ENCODE measurements around the gene ELP5.
A peak's percentile ranks its signal among the peaks of the same experiment; 100 is the strongest.
"Not testable (repeated sequence)": the region's sequence is repeated elsewhere in the genome, so short reads cannot be mapped to it uniquely, and the experiment has no call there.

The ELP5 gene

DNA sequence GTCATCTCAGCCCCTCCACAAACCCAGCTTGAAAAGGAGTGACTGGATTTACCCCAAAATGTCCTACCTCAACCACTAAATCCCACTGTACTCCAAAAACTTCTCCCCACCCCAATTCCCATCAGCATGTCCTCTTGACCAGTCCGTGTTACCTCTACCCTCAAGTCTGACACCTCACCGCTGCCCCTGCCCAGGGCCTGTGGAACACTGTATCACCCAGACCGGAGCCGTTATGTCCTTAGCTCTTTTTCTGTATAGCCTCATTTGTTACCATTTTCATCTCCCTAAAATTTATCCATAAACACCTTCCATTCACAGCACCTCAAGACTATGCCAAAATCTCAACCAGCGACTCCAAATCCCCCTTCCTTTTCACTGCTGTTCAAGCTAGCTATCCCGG lies 15.2 kb upstream of the ELP5 start:
- no peak for DNase-seq (ENCODE audit: low spot score)

DNA sequence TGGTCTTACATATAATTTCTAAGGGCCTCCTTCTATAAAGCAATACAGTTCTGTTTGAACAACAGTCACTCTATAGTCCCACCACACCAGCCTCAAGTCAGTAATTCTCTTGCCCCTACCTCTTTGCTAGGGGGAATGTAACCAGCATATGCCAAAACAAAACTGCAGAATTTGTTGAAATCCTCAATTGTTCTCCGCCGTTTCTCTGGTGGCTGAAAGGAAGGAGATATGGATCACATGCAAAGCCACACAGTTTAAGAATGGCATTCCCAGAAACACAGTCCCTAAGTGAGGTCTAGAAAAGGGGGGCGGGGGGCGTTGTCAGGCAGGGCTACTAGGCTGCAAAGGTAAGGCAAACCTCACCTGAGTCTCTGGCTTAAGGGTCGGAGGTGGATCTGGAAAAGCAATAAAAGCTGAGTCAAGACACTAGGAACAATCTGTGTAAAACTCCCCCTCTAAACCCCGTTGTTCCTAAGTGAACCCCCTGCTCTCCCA lies 14.7 kb upstream of the ELP5 start:
- DNase-seq (ENCODE audit: low spot score) = no peak

DNA sequence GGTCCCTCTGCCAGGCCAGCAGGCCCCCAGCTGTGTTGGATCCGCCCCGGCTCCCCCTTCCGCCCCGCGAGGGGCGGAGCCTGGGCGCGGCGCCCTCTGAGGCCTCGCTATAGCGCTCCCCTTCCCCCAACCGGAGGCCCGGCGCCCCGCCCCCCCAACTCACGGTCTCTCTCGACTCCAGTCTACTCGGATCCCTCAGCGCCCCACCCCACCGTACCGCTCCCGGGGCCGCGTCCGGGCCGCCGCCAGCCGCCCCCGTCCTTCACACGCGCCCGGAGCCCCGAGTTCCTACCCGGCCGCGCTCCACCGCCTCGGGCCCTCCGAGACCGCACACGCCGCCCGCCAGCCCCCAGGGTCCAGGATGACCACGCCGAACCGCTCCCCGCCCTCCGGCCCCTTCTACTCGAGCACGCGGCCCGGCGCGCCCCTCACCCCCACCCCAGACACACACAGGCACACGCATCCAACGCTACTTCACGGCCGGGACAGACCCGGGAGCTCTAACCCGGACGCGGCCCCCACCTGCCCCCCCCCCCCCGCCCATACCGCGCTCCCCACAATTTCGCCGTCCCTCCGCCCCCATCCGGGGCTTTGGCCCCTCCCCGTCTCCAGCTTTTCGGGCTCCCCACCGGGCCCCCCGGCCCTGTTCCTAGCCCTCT lies 14.1 kb upstream of the ELP5 start:
- DNase-seq (ENCODE audit: low spot score) = peak; percentile 66

DNA sequence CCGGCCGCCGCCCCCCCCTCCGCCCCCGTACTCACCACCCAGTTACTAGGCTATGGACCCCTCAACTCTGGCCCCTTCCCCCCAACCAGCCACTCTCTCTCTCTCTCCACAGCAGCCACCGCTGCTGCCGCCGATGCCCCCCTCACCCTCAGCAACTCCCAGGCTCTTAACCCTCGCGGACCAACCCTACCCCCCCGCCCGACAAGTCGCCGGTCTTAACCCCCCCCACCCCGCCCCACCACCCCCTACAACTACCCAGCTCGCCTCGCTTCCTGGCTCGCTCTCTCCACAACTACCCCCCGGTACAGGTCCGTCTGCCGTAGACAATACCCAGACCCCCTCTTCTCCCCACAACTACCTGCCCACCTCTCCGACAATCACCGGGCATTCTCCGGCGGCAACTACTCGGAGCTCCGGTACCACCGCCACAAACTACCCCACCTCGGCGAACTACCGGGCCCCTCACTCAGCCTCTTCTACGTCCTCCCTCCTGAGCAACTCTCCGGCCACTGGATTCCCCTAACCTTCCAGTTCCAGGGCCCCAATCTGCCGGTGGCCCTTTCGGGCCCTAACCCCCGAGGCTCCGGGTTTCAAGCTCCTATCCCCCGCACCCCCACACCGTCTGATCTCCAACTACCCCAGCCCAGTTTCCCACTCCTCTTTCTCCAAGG lies 13.5 kb upstream of the ELP5 start:
- DNase-seq (ENCODE audit: low spot score) = no peak

DNA sequence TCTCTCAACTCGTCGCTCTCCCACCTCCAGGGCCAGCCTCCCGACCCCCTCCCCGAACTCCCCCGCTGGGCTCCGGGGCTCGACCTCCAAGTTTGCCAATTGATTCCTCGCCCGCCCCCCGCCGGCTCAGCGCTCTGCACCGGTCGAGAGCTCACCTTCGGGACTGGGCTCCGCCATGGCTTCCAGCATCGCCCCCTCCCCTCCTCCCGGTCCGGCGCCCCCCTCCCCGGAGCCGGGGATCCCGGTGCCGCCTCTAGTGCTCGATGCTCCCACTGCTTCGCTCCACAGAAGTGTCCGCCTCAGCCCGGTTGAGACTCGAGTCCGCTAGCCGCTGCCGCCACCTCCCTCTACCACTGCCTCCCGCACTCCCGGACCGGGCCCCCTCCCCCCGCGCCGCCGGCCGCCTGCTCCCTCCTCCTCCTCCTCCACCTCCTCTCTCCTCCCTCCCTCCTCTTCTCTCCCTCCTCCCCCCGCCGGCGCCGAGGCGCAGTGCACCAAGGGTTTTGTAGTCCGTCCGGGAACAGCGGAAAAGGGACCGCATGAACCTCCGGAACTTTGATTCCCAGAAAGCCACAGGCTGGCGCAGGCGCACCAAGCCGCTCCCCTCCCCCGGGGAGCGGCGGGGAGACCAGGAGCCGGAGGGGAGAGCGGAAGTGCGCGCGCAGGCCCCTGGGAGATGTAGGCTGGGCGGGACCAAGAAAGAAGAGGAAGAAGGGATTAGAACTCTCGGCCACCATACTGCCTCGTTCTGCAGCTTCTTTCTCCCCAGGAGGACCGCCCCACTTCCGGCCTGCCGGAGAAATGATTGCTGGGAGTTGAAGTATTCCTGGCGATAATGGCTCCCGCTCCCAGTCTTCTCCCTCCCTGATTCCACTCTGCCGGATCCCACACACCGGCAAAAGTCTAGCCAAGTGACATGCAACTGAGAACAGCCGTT lies 12.7 kb upstream of the ELP5 start, which contains the start of gene PHF23:
Gene PHF23 (minus strand): TSS at position 367 of the 937 bp plus-strand sequence. CDS start 178 bp downstream, at position 189.
- DNase-seq (ENCODE audit: low spot score) = peak; percentile 99

DNA sequence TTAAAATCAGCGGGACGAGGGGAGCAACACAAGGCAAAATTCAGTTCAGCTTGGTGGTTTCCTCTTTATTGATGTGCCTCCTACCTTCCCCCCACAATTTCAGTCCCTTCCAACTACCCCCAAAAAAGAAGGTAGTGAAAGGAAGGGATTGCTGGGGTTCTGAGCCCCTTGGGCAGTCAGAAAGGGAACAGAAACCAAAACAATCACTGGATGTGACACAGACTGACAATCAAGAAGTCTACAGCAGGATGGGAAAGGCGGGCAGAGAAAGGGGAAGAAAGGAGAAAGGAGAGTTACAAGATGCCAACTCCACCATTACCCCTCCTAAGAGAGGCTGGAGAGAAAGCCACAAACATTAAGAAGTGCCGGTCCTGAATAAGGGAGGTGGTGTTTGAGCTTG lies 11.6 kb upstream of the ELP5 start:
- no peak for DNase-seq (ENCODE audit: low spot score)

DNA sequence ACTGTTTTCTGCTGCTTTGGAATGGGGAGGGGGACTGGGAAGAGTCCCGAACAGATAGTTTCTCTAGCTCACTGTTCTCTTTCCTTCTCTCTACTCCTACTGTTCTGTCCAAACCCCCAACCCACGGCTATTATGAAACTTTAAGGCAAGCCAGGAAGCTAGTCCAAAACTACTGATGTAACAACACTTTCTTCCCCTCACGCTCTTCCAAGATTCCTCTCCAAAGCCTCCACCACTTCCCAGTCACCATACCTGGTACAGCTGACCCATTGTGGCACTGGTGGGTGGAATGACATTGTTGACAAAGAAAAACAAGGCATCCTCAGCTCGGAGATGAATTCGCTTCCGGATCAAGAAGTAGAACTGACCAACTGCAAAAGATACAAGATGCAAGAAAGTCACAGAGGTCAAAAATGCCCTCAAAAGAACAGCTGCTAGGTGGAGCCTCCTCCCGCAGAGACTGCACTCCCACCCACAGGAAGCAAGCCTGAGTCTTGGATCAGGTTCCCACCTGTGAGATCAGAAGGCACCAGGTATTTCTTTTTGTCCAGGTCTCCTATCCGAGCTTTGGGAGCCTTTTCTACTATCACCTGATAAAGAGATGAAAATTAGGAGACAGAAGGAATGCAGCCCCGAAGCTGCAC lies 10.8 kb upstream of the ELP5 start:
- no peak for DNase-seq (ENCODE audit: low spot score)

DNA sequence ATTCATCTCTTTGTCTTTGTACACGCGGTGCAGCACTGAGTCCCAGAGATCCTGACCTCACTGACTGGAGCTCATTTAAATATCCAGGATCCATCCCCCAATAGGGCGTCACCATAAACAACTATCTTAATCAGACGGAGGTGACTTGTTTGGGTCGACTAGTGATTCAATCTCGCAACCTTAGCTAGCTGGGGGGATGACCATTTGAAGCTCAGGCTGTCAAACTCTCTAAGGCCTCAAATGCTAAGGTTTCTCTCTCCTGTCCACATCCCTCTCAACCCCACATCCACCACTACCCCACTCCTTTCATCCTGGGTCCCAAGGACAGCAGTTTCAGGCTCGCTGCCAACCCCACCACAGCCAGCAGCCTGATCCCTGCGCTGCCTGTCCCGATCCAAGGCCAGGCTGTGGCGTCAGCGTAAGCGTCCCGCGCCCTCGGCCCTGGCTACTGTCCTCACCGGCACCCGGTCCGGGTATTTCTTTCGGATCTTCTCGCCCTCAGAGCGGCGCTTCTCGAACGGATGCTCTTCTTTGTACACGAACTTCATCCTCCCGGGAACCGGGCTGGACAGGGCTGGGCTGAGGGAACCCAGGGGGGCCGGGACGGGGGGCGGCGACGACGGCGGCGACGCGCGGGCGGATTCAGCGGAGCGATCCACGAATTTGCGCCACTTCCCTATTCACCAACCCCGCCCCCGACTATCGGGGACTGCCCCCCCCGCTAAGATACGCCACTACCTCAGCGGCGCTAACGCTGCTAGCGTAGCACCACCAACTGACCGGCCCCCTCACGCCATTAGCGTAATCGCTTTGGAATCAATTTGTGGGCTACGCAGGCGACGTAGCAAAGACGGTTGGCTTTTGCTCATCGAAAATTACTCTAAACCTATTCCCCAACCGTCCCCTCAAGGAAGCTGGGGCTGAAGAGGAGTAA lies 10.0 kb upstream of the ELP5 start, which contains the start of gene GABARAP:
Gene GABARAP (minus strand): TSS at position 667 of the 934 bp plus-strand sequence. CDS start 119 bp downstream, at position 548.
- DNase-seq (ENCODE audit: low spot score) = peak; percentile 80

DNA sequence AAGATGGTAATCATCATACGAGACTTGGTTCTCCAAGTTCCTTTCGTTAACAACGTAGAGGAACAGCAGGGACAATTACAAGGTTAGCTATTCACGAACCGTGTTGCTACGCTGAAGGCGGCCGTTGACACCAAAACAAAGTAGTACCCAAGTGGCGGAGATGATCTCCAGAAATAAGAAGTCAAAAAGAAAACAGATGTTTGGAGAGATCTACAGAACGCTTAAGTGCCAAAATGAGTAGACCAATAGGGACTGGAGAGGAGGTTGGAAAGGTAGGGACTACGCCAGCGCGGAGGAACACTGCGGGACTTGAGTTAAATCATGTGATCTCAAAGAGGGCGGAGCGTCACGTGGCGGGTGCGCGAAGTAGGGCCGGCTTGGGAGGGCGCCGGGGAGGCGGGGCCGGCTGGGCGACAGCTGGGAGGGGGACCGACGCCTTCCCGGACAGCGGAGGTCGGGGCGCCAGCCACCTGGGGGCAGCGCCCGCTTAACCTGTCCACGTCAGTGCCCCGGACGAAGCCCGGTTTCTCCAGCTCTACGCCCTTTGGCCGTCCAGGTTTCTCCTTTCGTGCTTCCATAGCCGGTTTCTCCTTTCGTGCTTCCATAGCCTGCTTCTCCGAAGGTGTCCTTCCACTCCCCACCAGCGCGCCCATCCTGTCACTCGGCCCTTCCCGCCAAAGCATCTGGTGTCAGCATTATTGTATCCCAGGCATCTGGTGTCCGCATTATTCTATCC lies 9.1 kb upstream of the ELP5 start:
- peak; percentile 92 for DNase-seq (ENCODE audit: low spot score)

DNA sequence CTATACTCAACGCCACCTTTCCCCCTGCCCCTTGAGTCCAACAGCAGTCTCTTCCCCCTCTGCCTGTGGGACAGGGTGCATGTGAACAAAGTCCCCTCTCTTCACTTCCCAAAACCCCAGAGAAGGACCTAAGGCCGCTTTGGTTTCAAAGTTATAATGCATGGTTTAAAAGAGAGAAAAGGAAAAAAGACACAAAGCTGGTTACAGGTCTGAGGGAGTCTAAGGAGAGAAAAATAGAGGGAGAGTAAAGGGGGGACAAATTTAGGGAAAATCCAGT lies 8.6 kb upstream of the ELP5 start:
- DNase-seq (ENCODE audit: low spot score) = no peak

DNA sequence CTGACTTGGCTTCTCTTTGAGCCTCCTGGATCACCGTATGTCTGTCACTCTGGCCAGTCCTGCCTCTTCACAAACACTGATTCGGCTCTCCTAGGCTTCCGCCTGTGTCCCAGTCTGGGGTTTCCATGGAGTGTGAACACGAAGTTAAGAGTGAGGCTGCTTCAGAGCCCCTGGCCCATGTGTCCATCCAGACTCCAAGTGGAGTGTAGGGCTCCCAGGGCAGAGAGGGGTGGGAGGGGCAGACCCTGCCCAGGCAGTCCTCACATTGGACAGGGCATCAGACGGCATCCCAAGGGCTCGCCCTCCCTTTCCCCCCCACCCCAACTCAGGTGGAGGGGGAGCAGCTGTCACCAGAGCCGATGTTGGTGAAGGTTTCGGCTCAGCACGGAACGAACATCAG lies 8.2 kb upstream of the ELP5 start:
- not testable (repeated sequence) for DNase-seq (ENCODE audit: low spot score)

DNA sequence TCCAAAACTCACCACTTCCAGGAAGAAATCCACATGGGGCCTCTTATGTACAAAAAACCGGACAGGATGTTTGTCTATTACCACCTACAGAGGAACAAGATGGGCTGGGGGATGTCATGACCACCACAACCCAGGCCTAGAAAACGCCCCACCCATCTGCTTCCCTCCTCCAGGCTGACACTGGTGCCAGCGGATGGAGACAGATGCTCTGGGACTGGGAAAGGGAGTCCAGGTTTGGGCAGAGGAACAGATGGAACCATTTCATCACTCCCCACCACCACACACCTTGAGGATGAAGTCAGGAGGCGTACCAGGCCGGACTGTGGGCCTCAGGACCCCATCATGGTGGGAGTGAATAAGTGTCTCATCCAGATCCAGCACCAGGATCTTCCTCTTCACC lies 5.2 kb upstream of the ELP5 start:
- no peak for DNase-seq (ENCODE audit: low spot score)

DNA sequence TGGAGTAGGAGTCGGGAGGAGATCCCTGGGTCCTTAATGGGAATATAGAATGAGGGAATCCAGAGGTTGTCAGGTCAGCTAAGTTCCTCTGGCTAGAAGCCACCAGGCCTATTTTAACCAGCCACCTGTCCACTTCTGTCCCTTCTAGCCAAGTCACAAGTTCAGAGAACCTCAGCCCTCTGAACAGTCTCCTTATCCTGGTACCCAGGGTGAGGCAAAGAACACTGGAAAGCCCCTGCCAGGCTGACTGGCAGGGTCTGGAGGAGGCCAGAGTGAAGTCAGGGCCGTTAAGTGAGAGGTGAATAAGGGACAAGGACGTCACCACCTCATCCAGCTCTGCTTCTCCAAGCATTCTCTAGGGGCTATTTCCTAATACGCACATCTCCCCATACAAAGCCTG lies 3.2 kb upstream of the ELP5 start:
- DNase-seq (ENCODE audit: low spot score) = no peak

DNA sequence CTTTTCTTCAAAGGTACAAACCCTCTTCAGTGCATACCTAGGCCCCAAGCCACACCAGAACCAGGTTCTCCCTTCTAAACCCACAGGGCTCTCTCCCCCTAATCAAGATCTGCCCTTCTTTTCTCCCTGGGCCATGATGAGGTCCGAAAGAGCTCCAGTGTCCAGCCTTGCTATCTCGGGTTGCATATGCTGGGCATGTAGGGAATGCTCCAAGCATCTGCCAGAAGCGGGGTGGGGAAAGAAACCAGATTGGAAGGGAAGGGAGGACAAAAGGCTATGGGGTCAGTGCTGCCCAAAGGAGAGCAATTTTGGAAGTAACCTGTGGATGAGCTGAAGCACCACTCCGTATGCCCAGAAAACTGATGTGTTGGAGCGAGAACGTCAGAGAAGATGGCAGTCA lies 2.8 kb upstream of the ELP5 start:
- DNase-seq (ENCODE audit: low spot score) = no peak

DNA sequence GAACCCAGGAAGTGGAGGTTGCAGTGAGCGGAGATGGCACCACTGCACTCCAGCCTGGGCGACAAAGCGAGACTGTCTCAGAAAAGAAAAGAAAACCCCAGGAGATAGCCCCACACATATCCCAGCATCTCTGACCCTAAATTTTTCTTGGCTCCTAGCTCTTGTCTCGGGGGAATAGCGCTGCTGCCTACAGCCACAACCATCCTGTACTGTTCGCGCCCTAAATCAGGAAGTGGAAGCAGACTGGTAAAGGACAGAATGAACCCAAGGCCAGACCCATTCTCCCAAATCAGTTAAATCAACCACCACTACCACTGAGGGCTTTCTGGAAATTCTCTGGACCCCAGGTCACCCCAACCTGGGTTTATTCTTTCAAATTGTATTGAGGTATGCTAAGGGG lies 2.2 kb upstream of the ELP5 start:
- DNase-seq (ENCODE audit: low spot score) = no peak

DNA sequence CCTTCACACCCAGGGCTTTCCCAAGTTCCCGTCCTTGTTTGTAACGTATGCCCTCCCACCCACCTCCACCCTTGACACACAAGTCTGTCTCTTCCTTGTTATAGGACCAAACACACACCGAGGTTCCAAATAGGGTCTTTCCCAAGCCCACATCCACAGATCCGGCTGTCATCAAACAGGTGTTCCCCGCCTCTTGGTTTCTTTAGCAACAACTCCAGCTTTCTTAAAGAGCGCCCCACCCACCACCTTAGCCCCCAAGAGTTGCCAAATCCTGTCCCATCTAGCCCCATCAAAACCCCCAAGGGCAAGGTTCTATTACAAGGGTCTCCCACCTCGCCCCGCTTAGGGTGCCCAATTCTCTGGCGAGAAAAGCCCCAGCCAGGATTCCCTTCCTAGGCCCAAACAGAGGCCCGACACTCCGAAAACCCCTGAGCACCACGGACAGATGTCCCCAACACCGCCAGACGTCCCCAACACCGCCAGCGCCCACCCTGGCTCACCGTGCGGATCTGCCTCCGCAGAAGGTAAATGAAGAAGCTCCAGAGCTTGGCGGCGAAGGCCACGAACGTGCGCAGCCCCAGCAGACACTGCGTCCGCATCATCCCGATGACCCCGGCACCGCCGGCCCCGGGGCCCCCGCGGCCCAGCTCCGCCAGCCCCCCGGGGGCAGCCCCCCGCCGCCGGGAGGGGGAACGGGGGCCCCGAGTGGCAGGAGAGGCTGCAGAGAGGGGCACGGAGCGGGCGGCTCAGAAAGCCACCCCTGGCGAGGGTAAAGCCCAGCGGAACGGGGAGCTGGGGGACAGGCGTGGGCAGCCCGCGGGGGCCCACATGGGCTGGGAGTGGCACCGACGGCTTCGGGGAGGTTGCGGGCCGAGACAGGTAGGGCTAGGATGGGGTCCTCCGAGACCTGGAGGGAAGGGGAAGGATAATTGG lies 1.1 kb upstream of the ELP5 start:
- DNase-seq (ENCODE audit: low spot score) = no peak

DNA sequence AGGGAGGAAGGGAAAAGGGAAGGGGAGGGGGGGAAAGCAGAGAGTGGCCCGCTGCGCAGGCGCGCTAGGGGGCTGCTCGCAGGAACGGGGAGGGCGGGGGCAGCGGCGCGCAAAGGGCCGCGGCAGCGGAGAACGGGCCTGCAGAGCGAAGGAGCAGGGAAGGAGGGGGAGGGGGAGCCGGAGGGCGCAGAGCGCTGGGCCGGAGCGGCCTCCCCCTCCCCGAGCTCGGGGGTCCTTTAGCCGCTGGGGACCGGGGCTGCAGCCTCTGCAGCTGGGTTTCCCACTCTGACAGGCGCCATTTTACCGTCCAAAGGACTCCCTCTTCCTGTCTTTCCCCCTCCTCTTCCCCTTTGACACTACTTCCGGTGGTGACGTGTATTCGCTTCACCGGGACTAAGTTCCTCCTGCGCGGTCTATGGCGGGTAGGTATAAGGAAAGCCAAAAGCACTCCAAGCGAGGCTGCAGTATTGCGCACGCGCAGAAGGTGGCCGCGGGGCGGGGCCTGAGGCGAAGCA lies 297 bp upstream of the ELP5 start, which contains the start of gene CTDNEP1:
Gene CTDNEP1 (minus strand): TSS at position 74 of the 515 bp plus-strand sequence. CDS start 438 bp downstream, outside the sequence.
- DNase-seq (ENCODE audit: low spot score) = peak; percentile 100

DNA sequence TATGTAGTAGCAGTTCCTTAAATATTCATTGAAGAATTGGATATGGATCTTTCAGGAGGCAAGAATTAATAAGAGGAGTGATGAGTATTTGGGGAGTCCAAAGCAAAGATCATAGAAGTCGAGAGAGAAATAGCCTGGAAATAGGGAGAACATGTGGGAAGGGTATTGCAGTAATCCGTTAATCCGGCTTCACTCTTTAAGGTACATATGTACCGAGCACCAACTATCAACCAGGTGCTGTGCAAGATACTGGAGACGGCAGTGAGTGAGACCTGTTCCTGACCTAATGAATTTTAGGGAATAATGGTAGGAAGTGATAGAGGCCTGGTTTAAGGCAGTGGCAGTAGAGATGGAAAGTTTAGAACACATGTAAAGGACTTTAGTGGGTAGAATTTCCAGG lies 1.1 kb downstream of the ELP5 start:
- no peak for DNase-seq (ENCODE audit: low spot score)

DNA sequence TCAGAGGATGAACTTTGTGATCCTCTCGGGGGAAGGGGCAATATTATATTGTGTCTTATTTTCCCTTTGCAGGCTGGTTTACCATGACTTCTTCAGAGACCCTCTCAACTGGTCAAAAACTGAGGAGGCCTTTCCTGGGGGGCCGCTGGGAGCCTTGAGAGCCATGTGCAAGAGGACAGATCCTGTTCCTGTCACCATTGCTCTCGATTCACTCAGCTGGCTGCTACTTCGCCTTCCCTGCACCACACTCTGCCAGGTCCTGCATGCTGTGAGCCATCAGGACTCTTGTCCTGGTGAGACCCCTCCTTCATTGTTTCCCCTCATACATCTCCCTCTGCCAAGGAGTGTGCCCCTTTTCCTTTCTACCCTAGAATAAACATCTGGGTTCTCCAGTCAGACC lies 2.5 kb downstream of the ELP5 start:
- no peak for DNase-seq (ENCODE audit: low spot score)
